HEK293T (cell line): ENCODE data around the gene IRF3.

ENCODE experiments used
- CTCF ChIA-PET: fragments of 350-600 bp; formaldehyde crosslinking; extraction: SDS; loops from one replicate; lab custom pipeline; 2021; ENCODE audit warnings: antibody characterized with exemption, inconsistent platforms; lab: Yijun Ruan, JAX
- POLR2A ChIA-PET: fragments of 350-600 bp; formaldehyde crosslinking; extraction: SDS; loops from one replicate; lab custom pipeline; 2020; ENCODE audit warnings: antibody characterized with exemption, inconsistent platforms; lab: Yijun Ruan, JAX
- DNase-seq: peaks from one replicate; pipeline ENCODE4 v3.0.0; 2012; ENCODE audit warnings: mixed read lengths; ENCODE audit errors: extremely low spot score
- ARNT ChIP-seq: fragments of 450-650 bp; IDR thresholded peaks from 2 replicates; pipeline ENCODE4 v1.6.1; 2017; ENCODE audit warnings: mild to moderate bottlenecking
- BHLHE40 ChIP-seq: fragments of 450-650 bp; IDR thresholded peaks from 2 replicates; pipeline ENCODE4 v1.6.1; 2016; ENCODE audit warnings: mild to moderate bottlenecking, moderate library complexity, borderline replicate concordance
- CTBP1 ChIP-seq: fragments of 450-650 bp; IDR thresholded peaks from 2 replicates; pipeline ENCODE4 v1.6.1; 2016; ENCODE audit warnings: borderline replicate concordance
- ELF4 ChIP-seq: fragments of 450-650 bp; IDR thresholded peaks from 2 replicates; pipeline ENCODE4 v1.6.1; 2017; ENCODE audit warnings: antibody characterized with exemption
- FOXA1 ChIP-seq: fragments of 450-650 bp; IDR thresholded peaks from 2 replicates; pipeline ENCODE4 v1.6.1; 2016; ENCODE audit warnings: mild to moderate bottlenecking
- FOXK2 ChIP-seq: fragments of 450-650 bp; IDR thresholded peaks from 2 replicates; pipeline ENCODE4 v1.6.1; 2016; ENCODE audit warnings: mild to moderate bottlenecking
- FOXM1 ChIP-seq: fragments of 450-650 bp; IDR thresholded peaks from 2 replicates; pipeline ENCODE4 v1.6.1; 2017; ENCODE audit warnings: mild to moderate bottlenecking, borderline replicate concordance
- HDGF ChIP-seq: fragments of 450-650 bp; IDR thresholded peaks from 2 replicates; pipeline ENCODE4 v1.6.1; 2017; ENCODE audit warnings: antibody characterized with exemption, borderline replicate concordance
- L3MBTL2 ChIP-seq: fragments of 450-650 bp; conservative IDR thresholded peaks from 2 replicates; pipeline ENCODE4 v1.6.1; 2016; ENCODE audit warnings: mild to moderate bottlenecking
- LEF1 ChIP-seq: fragments of 450-650 bp; IDR thresholded peaks from 2 replicates; pipeline ENCODE4 v1.6.1; 2017; ENCODE audit warnings: mild to moderate bottlenecking, borderline replicate concordance
- NFRKB ChIP-seq: fragments of 450-650 bp; IDR thresholded peaks from 2 replicates; pipeline ENCODE4 v1.6.1; 2016; ENCODE audit warnings: mild to moderate bottlenecking, moderate library complexity
- SP1 ChIP-seq: fragments of 450-650 bp; IDR thresholded peaks from 2 replicates; pipeline ENCODE4 v1.6.1; 2017
- SUZ12 ChIP-seq: fragments of 450-650 bp; IDR thresholded peaks from 2 replicates; pipeline ENCODE4 v1.6.1; 2016; ENCODE audit warnings: mild to moderate bottlenecking
- TARDBP ChIP-seq: fragments of 450-650 bp; IDR thresholded peaks from 2 replicates; pipeline ENCODE4 v1.6.1; 2016
- ZNF384 ChIP-seq: fragments of 450-650 bp; IDR thresholded peaks from 2 replicates; pipeline ENCODE4 v1.6.1; 2016
- TF ChIP-seq, protein P1 (sequence below): fragments of 450-650 bp; IDR thresholded peaks from 2 replicates; pipeline ENCODE4 v1.6.1; 2016

IRF3 gene

DNA sequence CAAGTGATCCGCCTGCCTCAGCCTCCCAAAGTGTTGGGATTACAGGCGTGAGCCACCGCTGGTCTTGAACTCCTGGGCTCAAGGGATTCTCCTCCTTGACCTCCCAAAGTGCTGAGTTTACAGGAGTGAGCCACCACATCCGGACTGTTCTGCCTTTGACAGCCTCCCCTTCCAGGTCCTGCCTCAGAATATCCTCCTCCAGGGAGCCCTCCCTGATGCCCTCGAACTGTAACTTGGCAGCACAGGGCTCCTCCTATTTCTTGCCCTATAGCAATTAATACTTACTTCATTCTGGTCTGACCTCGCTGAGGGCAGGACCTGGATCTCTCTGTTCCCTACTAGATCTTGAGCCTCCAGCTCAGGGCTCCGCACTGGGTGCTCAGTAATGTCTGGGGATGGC lies 31.2 kb upstream of the IRF3 start:
- TF ChIP-seq NFRKB (no peak), SP1 (no peak), FOXK2 (no peak), SUZ12 (no peak), ARNT (no peak)
- POLR2A ChIA-PET: no interaction called here
- no peak for DNase-seq
- CTCF ChIA-PET: no interaction called here

DNA sequence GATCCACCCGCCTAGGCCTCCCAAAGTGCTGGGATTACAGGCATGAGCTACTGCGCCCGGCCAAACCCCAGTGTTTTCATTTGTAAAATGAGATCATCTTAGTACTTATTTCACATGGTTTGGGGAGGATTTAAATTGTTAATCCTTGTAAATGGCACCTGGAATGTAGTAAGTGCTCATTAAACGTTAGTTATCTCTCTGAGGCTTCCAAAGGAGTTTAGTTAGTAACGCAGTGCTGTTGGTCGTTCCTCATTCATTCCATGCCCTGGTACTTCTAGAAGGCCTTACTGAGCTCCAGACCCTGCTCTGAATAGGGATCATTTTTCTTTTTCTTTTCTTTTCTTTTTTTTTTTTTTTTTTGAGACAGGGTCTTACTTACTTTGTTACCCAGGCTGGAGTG lies 30.5 kb upstream of the IRF3 start:
- ChIA-PET CTCF (interaction anchor here (0.7 kb wide), 1 partner anchor 187 kb away, joined by 5 read pairs; no protein-coding TSS in a partner anchor), POLR2A (no interaction called here)
- no peak for DNase-seq
- TF ChIP-seq SP1 (no peak), FOXK2 (no peak), SUZ12 (no peak), CTBP1 (no peak), FOXM1 (no peak), TARDBP (no peak), ELF4 (no peak), ARNT (no peak), LEF1 (no peak), BHLHE40 (no peak), L3MBTL2 (no peak), ZNF384 (no peak), FOXA1 (no peak), NFRKB (no peak), HDGF (no peak)
- TF ChIP-seq, protein P1, sequence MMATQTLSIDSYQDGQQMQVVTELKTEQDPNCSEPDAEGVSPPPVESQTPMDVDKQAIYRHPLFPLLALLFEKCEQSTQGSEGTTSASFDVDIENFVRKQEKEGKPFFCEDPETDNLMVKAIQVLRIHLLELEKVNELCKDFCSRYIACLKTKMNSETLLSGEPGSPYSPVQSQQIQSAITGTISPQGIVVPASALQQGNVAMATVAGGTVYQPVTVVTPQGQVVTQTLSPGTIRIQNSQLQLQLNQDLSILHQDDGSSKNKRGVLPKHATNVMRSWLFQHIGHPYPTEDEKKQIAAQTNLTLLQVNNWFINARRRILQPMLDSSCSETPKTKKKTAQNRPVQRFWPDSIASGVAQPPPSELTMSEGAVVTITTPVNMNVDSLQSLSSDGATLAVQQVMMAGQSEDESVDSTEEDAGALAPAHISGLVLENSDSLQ: no peak

DNA sequence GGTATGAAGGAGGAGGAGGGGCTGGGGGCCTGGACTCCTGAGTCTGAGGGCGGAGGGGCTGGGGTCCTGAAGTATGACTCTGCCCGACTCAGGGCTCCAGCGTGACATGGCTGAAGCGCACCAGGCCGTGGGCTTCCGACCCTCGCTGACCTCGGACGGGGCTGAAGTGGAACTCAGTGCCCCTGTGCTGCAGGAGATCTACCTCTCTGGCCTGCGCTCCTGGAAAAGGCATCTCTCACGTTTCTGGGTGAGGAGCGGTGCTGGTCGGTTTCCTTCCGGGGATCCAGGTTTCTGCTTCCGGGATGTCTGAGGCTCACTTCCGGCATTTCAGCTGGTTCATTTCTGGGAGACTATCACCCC lies 26.5 kb upstream of the IRF3 start:
- no peak for DNase-seq
- ChIA-PET POLR2A (interaction anchor here (0.8 kb wide), 1 partner anchor 14 kb away, joined by 4 read pairs; no protein-coding TSS in a partner anchor), CTCF (no interaction called here)
- TF ChIP-seq SP1 (no peak), L3MBTL2 (no peak), FOXM1 (no peak), NFRKB (no peak), ARNT (no peak), BHLHE40 (no peak), FOXA1 (no peak), FOXK2 (no peak), HDGF (no peak), ZNF384 (no peak), LEF1 (no peak), CTBP1 (no peak), TARDBP (no peak)
- TF ChIP-seq, protein P1: no peak

DNA sequence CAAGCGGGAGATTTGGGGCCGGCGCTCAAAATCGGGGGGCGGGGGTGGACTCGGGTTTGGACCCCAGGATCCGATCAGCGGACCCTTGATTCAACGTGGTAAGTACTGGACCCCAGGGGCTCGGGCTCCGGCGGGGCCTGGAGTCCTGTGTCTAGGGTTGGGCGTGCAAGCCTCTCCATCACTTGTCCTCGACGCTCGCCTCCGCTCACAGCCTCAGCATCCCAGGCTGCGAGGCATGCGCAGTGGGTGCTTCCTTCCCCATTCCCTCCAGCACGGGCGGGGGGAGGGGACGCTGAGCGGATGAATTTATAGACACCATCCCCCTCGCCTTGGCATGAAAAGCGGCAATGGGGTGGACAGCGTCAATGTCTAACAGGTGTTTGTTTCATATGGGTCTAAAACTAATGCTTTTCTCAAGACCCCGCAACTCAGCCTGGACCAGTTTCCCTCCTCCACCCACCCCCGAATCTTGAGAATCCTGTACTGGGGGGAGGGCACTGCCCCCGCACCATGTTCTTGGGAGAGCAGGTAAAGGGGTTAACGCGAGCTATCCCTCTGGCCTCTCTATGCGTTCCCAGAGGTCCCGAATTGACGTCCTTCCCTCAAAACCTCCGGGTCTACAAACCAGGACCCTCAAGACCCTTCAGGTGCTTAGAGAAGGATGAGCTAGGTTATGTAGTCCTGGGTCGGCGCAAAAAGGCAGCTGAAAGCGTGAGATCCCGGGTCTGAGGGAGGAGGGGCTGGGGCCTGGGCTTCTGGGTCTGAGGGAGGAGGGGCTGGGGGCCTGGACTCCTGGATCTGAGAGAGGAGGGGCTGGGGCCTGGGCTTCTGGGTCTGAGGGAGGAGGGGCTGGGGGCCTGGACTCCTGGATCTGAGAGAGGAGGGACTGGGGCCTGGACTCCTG lies 25.8 kb upstream of the IRF3 start:
- TF ChIP-seq ZNF384 (no peak), SP1 (no peak), L3MBTL2 (no peak), TARDBP (no peak), ELF4 (no peak)
- TF ChIP-seq, protein P1: no peak
- DNase-seq: no peak
- CTCF ChIA-PET: no interaction called here
- POLR2A ChIA-PET: no interaction called here

DNA sequence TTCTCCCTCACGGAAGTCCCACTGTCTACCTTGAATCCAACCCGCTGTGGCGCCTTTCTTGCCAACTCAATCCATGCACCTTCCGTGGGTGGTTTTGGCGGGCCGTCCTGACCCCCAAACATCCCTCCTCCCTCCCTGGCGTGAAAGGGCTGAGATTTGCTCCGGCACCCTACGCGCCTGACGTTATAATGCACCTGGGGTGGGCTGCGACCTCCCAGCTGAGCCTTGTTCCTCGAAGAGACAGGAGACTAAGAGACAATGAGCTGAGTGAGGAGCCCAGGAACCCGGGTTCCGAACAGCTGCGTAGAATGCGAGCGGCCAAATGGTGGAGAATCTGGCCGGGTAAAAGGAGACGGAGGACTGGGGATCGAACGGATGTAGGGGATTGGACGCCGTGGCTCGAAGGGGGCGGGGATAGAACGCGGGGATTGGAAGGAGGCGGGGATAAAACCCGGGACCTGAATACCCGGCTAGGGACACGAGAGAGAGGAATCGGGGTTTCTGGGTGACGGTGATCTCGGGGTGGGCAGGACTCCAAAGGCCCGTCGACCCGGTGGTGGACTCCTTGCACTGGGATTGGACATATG lies 25.1 kb upstream of the IRF3 start, which contains the start of gene CPT1C:
Gene CPT1C, plus strand, starts transcription at position 461 of the 587 bp plus-strand sequence. CDS start 1,137 bp downstream, outside the sequence.
- TF ChIP-seq SUZ12 (no peak), TARDBP (no peak), FOXK2 (no peak)
- TF ChIP-seq, protein P1: no peak
- CTCF ChIA-PET: no interaction called here
- no peak for DNase-seq
- POLR2A ChIA-PET: no interaction called here
